Stimulated activated naive CD8-positive, alpha-beta T cell treated with anti-CD3 and anti-CD28 coated beads, Interleukin-15, Interleukin-2, amounts not matched to agents 100 U/mL and 50 U/mL, for 24 hours (primary cell): ENCODE data around the gene MDFI.

Source experiments
- ATAC-seq: fragments of 150-1000 bp; cut with Tn5 transposase; one replicate; pipeline ENCODE4 v1.10.0; 2021
- DNase-seq: peaks from one replicate; pipeline ENCODE4 v3.0.0; 2021

MDFI gene

DNA sequence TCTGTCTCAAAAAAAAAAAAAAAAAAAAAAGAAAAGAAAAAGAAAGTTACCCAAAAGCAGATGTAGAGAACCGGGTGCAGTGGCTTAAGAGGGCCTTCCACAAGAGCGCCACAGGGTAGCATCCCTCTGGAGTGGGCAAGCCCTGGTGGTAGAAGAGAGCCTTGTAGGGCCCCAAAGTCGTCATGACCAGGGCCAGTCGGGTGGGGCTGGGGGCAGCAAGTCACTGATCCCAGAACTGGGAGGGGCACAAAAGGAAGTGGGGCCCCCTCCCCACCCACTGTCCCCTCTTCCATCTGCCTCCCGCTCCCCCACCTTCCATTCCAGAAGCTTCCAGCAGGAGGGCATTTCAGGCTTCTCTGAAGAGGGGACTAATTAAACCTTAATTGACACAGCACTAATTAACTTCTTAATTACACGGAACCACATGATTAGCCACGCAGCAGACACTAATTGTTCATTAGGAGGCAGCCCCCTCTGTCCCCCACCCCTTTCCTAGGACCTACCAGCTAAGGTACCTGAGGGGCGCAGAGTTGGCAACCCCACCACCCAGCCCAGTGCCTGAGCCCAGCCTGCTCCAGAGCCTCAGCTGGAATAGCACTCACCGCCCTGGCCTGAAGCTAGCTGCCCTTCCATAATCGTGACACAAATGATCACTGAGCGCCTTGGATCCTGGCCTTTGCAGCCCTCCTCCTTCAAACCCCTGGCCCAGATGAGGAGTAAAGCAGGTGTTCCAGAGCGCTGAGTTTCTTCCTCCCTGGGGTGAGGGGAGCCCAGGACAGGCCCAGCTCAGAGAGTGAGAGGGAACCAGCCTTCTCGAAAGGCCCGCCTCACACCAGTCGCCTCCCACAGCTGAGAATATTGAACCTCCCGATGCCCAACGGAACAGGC lies 34.8 kb downstream of the MDFI start:
- no peak for DNase-seq
- ATAC-seq: no peak

GRCh38 chr6:41673704-41674000 lies 35.4 kb downstream of the MDFI start:
- ATAC-seq (no peak), DNase-seq (no peak)

GRCh38 chr6:41674231-41675000 lies 36.1 kb downstream of the MDFI start:
- no peak for ATAC-seq

GRCh38 chr6:41675176-41675775 lies 37.0 kb downstream of the MDFI start:
- DNase-seq (no peak), ATAC-seq (no peak)

More at GRCh38 chr6:41674231-41675000, 36.1 kb downstream of the MDFI start:
- no peak for DNase-seq

GRCh38 chr6:41675992-41676391 lies 37.7 kb downstream of the MDFI start:
- ATAC-seq: no peak
- DNase-seq: no peak

DNA sequence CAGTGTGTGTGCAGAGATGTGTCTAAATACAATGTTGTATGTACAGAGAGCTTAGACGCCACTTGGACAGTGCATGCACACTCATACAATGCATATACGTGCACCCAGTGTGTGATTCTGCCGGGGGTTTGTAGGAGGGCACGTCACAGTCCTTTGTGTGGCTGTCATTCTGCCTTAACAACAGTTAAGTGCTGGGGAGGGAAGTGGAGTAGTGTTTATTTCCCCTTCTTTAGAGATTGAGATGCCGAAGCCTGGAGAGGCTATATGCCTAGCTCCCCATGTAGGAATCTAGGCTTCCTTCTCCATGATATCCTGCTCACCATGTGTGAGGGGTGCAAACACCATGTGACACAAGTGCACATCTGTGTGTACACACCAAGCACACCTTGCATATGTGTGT lies 38.2 kb downstream of the MDFI start:
- ATAC-seq: no peak

GRCh38 chr6:41677124-41677921 lies 39.1 kb downstream of the MDFI start:
- no peak for ATAC-seq
- no peak for DNase-seq

More for the DNA sequence above, 38.2 kb downstream of the MDFI start:
- no peak for DNase-seq

GRCh38 chr6:41678511-41679084 lies 40.3 kb downstream of the MDFI start:
- no peak for ATAC-seq
- DNase-seq: no peak

DNA sequence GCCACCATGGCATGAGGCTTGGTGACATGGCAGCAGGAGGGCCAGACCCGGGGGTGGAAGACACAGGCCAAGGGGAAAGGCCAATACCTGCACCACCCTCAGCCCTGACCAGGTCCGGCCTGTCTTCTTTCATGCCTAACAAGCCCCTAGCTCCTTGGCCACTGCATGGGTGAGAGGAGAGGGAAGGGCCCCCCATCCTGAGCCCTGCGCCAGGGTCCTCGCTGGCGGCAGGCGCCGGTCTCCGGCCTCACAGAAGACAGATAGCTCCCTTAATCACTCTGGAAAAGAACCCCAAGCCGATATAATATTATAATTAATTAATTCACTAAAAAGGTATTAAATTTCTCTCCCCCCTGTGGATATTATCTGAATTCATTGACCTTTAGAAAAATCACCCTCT lies 41.4 kb downstream of the MDFI start:
- DNase-seq (no peak), ATAC-seq (no peak)

DNA sequence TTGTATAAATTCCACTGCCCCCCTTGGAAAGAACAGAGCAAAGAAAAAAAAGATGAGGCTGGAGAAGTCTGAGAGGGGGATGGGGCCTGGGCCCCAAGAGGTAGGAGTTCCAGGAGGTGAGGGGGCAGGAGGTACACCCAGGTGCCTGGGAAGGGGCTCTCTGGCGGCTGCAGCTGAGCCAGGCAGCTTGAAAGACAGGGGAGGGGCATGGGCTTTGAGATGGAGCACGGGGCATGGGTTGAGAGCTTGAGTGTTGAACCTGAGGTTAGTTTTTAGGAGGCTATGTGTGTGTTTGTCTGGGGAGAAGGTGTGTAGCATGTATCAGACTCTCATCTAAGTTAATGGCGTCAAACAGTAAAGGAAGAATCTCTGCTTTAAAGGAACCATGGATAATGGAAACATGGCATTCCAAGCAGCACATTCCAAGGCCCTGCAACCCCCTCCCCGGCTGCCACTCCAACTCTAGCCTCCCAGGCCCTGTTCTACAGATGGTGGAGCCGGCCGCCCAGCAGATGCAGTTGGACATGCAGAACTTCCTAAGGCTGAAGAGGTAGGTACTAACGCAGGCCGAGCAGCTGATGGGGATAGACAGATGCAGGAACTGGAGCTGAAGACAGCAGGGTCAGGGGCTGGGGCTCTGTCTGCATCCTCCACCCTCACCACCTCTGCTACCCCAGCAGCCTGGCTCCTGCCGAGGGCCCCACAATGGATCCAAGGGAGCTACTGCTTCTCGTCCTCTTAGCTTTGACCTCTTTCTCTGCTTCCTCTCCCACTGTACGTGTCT lies 42.1 kb downstream of the MDFI start:
- DNase-seq (no peak), ATAC-seq (no peak)

DNA sequence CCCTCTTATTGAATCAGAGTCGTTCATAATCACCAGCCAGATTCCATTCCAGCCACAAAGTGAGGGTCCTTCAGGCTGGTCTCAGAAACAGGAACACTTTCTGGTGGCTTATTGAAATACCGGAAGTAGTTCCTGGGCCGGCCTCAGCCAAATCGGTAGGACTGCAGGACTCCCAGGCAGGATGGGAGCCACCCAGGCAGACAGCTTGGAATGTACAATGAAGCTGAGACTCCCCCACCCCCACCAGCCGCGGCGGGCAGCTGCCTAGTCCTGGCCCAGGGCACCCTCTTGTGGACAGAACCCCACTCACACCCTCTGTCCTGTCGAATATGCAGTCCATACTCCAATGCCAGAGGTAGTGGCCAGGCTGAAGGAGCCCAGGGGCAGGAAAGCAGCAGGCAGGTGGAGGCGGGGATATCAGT lies 43.8 kb downstream of the MDFI start:
- ATAC-seq (peak; percentile 77), DNase-seq (peak; percentile 83)

DNA sequence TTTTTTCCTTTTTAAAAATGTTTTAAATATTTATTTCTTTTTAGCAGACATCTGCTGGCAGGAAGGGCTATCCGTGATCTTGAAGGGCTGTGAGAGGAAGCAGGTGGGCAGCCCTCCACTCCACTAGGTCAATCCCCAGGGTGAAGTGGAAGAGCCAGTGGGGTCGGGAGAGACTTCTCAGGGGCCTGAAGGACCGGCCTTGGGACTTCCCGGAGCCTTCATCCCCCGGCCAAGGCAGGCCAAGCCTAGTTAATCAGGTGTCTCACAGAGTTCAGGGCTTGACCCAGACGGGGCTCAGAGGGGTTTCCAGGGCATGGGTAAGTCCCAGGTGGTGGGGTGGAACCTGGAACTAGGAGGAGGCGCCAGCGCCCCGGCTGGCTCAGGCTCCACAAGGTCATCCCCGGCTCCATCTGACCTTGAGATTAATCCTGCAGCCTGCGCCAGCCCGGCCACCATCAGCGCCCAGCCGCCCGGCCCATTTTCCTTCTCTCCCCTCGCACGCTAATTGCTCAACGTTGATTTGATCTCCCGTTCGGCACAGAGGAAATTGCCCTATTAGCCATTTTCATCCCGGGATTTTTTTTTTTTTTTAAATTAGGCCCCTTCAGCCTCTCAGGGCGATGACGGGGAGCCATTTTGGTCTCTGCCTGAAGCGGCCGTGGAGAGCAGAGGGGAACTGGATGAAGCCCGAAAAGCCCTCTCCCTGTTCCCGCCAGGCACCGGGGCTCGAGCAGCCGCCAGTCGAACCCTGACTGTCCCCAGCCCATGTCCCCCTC lies 44.4 kb downstream of the MDFI start:
- peak; percentile 19 for DNase-seq
- ATAC-seq: no peak

- ATAC-seq (peak; percentile 29), DNase-seq (no peak)
Measured at GRCh38 chr6:41683273-41683522, 44.9 kb downstream of the MDFI start.

DNA sequence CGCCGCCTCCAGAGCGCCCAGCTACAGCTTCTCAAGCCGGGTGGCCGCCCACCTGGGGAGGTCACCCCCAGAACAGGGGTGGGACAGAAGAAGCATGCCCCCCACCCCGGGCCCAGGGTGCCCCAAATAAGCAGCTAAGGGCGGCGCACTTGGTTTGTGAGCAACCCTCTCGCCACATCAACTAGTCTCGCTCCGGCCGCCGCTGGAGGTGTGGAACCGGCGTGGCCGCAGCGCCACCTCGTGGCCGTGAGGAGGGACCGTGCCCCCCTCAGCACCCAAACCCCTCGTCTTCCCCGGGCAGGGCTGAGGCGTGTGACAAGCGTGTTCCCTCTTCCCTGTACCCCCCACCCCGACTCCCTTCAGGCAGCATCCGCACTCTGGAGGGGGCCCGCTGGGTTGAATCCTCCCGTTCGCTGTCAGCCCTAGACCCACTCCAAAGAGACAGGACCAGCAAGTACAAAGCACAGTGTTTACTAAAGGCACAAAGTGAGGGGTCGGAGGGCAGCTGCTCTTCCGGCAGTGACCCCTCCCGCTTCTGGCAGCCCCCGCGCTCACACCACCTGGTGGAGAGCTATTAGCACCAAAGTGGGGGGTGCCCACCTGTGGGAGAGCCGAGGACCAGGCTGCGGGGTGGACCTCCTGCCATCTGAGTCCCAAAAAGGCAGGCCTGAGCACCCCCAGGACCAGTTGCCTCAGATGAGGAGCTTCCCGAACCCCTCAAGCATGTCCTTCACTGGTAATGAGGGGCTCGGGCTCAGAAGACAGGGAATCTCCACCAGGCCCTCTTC lies 45.4 kb downstream of the MDFI start:
- ATAC-seq (peak; percentile 86), DNase-seq (peak; percentile 87)

GRCh38 chr6:41684311-41685180 lies 46.3 kb downstream of the MDFI start:
- ATAC-seq (no peak), DNase-seq (no peak)

GRCh38 chr6:41685641-41686380 lies 47.5 kb downstream of the MDFI start:
- DNase-seq (no peak), ATAC-seq (no peak)

DNA sequence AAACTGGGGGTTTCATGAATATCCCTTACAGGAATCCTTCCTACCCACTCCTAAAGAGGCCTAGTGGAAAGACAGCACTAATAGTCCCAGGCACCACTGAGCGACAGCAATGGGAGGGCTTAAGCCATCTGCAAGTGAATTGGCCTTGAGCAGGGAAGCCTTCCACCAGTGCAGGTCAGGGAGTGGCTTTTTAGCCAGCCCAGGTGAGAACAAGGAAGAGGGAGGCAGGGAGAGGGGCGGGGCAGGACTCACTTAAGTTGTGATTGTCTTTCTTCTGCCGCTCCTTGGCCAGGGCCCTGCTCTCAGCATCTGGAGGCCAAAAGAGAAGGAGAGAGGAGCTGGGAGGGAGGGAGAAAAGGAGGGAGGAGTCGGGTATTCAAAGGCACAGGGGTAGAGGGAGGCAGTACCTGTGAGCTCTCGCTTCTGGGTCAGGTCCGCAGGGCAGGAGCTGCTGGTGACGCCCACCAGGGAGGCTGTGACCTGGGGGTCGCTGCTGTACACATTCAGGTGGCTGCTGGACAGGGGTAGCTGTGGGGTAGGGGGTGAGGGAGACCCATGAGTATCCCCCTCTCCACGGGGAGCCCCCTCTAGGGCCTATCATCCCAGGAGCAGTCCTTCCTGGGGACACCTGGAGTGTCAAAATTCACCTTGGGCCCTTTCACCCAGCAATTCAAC lies 49.4 kb downstream of the MDFI start:
- DNase-seq (no peak), ATAC-seq (no peak)
